ENCODE data around the gene NFS1.

- TF ChIP-seq CTCF (conservative IDR thresholded peaks at IDR 0.05; ENCODE audit: low read length), result no peak
- TF ChIP-seq EZH2phosphoT487 (IDR thresholded peaks at IDR 0.05; ENCODE audit: borderline replicate concordance, low read depth, low read length), result no peak
These were observed 25.4 kb upstream of the NFS1 start for GRCh38 chr20:35724321-35725230.

All from OCI-LY7 (cell line).